ENCODE data around the gene JMJD8. TPM values are rescaled to one million over a fixed set of nuclear protein-coding genes. Genes with fewer than 3 reads are reported as not detected.

Gene JMJD8, protein sequence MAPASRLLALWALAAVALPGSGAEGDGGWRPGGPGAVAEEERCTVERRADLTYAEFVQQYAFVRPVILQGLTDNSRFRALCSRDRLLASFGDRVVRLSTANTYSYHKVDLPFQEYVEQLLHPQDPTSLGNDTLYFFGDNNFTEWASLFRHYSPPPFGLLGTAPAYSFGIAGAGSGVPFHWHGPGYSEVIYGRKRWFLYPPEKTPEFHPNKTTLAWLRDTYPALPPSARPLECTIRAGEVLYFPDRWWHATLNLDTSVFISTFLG
- 42.7 TPM for polyA plus RNA-seq (2013, experiment 1 of 2)
- 41.5 TPM for polyA plus RNA-seq (2013, experiment 2 of 2)

DNA sequence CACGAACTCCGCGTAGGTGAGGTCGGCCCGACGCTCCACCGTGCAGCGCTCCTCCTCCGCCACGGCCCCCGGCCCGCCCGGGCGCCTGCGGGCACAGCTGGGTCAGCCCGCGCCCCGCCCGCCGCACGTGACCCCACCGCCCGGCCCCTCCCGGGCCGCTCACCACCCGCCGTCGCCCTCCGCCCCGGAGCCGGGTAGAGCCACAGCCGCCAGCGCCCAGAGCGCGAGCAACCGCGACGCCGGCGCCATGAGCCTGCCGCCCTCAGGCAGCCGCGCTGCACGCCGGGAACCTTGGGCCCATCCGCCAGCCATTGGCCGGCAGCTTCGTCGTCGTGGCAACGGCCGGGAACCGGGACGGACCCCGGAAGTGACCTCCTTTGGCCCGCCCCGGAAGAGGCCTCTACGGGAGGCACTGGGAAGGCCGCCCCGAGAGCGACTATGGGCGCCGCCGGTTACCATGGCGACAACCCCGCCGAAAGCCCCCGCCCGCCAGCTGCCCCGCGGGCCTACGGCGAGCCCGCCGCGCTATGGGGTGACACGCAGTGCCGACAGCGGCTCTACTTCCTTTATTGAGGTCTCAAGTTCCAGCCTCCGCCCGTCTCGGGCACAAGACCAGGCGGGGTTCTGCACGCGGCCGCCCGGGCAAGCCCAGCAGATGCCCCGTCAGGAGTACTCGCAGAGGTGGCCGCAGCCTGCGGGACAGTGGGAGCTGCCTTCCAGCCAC lies at the start of gene JMJD8:
Gene JMJD8, minus strand, starts transcription at position 264 of the 724 bp plus-strand sequence. Its CDS starts 15 bp downstream, at position 249.
- Histone ChIP-seq H3K9ac (ENCODE audit: low read length) (peak within 1 kb of the TSS; percentile 93), H3K27me3 (ENCODE audit: insufficient read depth, low read length, poor library complexity) (no peaks in the 10 kb centered on the region), H3K23ac (ENCODE audit: low read length) (no peak within 1 kb of the TSS), H4K8ac (ENCODE audit: low read depth, low read length) (no peak within 1 kb of the TSS), H3K4me1 (ENCODE audit: control insufficient read depth, low read depth, low read length) (no peaks in the 10 kb centered on the region), H3K4me2 (ENCODE audit: low read length) (peak within 1 kb of the TSS; percentile 49), H2BK5ac (ENCODE audit: low read length) (no peak within 1 kb of the TSS), H3K36me3 (ENCODE audit: control insufficient read depth, insufficient read depth, low read length) (peaks cover 13% of the 10 kb centered on the region), H3K4me3 (ENCODE audit: low read length) (peak within 1 kb of the TSS; percentile 63), H3K4ac (ENCODE audit: low read depth, low read length) (no peak within 1 kb of the TSS), H4K5ac (ENCODE audit: low read length) (no peak within 1 kb of the TSS), H3K27ac (ENCODE audit: low read depth, low read length) (peak within 1 kb of the TSS; percentile 21), H3K56ac (ENCODE audit: low read length) (peak within 1 kb of the TSS; percentile 96), H3K79me2 (ENCODE audit: control insufficient read depth, insufficient read depth, low read length) (peaks cover 18% of the 10 kb centered on the region), H3K79me1 (ENCODE audit: low read length) (peaks cover 19% of the 10 kb centered on the region), H3K18ac (ENCODE audit: low read length) (peak within 1 kb of the TSS; percentile 42), H2BK15ac (replicated peaks; ENCODE audit: low read depth) (no peak within 1 kb of the TSS), H2BK120ac (ENCODE audit: low read depth, low read length) (no peak within 1 kb of the TSS), H2AK5ac (ENCODE audit: low read length) (no peak within 1 kb of the TSS)
- peak; percentile 97 for DNase-seq
- WGBS (ENCODE audit: extremely low coverage, insufficient coverage, low lambda C conversion rate) = no CpG with 5 or more reads among the region's 91 CpGs

DNA sequence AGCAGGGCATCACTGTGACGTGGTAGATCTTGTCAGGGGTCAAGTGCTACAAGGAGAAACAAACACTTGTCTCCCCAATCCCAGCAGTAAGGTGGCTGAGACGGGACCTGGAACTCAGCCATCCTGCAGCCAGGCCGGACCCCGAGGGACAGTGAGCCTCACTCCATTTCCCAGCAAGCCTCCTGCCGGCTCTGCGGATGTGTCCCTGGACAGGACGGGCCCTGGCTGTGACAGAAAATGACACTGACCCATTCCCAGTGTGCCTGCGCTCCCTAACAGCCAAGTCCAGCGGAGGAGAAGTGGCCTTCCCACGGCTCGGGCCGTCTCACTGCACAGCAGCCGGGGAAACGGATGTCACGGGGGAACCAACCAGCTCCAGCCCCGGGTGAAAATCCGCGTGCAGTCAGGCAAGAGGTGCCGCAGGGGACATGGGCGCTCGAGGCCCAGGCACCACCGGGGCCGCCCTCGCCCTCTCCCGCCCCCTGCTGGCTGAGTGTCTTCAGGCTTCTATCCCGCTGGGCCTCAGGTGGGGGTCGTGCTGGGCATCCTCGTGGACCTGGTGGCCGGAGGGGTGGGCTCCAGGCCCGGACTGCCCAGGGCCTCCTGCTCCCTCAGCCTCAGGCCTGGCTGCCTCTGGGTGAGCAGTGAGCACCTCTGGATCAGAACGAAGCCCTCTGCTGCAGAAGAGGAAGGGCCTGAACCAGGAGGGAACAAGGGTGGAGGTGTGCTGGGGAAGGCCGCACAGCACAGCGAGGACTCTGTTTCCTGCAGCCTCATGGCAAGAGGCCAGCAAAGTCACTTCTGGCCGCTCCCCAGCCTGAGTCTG lies 49.5 kb upstream of the JMJD8 start:
- Histone ChIP-seq H2BK15ac (replicated peaks; ENCODE audit: low read depth) (no peak overlapping the region), H4K5ac (ENCODE audit: low read length) (no peak overlapping the region)

DNA sequence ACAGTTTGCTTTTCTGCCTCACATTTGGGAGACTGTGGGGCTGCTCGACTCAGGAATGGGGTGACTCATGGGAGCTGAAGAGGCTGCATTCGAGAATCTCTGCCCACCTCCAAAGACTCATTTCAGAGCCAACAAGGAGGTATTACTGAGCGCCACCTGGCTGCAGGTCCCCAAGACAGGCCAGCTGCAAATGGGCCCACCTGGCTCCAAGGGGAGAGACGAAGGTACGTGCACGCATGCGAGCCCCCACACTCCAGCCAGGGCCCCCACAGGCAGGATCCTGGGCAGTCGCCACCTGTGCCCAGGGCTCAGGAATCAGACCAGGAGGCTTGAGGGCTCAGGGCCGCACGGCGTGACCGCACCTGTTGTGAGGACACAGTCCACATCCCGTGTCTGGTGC lies 48.8 kb upstream of the JMJD8 start:
- H2BK5ac ChIP-seq (ENCODE audit: low read length) = no peak overlapping the region
- no CpG with 5 or more reads among the region's 13 CpGs for WGBS (ENCODE audit: extremely low coverage, insufficient coverage, low lambda C conversion rate)
- no peaks in the 10 kb centered on the region for H3K79me1 ChIP-seq (ENCODE audit: low read length)
- no peak overlapping the region for H3K27ac ChIP-seq (ENCODE audit: low read depth, low read length)
- no peak overlapping the region for H3K4me3 ChIP-seq (ENCODE audit: low read length)
- no peak overlapping the region for H2BK15ac ChIP-seq (replicated peaks; ENCODE audit: low read depth)
- DNase-seq = peak; percentile 68
- H4K5ac ChIP-seq (ENCODE audit: low read length) = no peak overlapping the region
- H3K56ac ChIP-seq (ENCODE audit: low read length) = no peak overlapping the region
- peaks cover 3% of the 10 kb centered on the region for H3K36me3 ChIP-seq (ENCODE audit: control insufficient read depth, insufficient read depth, low read length)
- no peaks in the 10 kb centered on the region for H3K79me2 ChIP-seq (ENCODE audit: control insufficient read depth, insufficient read depth, low read length)
- H3K18ac ChIP-seq (ENCODE audit: low read length) = no peak overlapping the region
- H3K4me2 ChIP-seq (ENCODE audit: low read length) = no peak overlapping the region
- no peak overlapping the region for H3K23ac ChIP-seq (ENCODE audit: low read length)
- H4K8ac ChIP-seq (ENCODE audit: low read depth, low read length) = no peak overlapping the region
- no peak overlapping the region for H2BK120ac ChIP-seq (ENCODE audit: low read depth, low read length)
- no peaks in the 10 kb centered on the region for H3K27me3 ChIP-seq (ENCODE audit: insufficient read depth, low read length, poor library complexity)
- no peak overlapping the region for H3K4ac ChIP-seq (ENCODE audit: low read depth, low read length)
- no peak overlapping the region for H2AK5ac ChIP-seq (ENCODE audit: low read length)
- H3K4me1 ChIP-seq (ENCODE audit: control insufficient read depth, low read depth, low read length) = no peaks in the 10 kb centered on the region
- no peak overlapping the region for H3K9ac ChIP-seq (ENCODE audit: low read length)

More for the DNA sequence above, 49.5 kb upstream of the JMJD8 start:
- no peaks in the 10 kb centered on the region for H3K27me3 ChIP-seq (ENCODE audit: insufficient read depth, low read length, poor library complexity)
- no peak overlapping the region for H3K9ac ChIP-seq (ENCODE audit: low read length)
- H3K4me2 ChIP-seq (ENCODE audit: low read length) = no peak overlapping the region
- H2BK5ac ChIP-seq (ENCODE audit: low read length) = no peak overlapping the region
- H3K79me1 ChIP-seq (ENCODE audit: low read length) = no peaks in the 10 kb centered on the region
- no peak overlapping the region for H3K18ac ChIP-seq (ENCODE audit: low read length)
- H3K23ac ChIP-seq (ENCODE audit: low read length) = no peak overlapping the region
- no peak overlapping the region for H3K56ac ChIP-seq (ENCODE audit: low read length)
- no peak overlapping the region for H4K8ac ChIP-seq (ENCODE audit: low read depth, low read length)
- peaks cover 3% of the 10 kb centered on the region for H3K36me3 ChIP-seq (ENCODE audit: control insufficient read depth, insufficient read depth, low read length)
- DNase-seq = peak; percentile 34
- no peak overlapping the region for H2BK120ac ChIP-seq (ENCODE audit: low read depth, low read length)
- no peaks in the 10 kb centered on the region for H3K79me2 ChIP-seq (ENCODE audit: control insufficient read depth, insufficient read depth, low read length)
- H3K4me3 ChIP-seq (ENCODE audit: low read length) = no peak overlapping the region
- no CpG with 5 or more reads among the region's 34 CpGs for WGBS (ENCODE audit: extremely low coverage, insufficient coverage, low lambda C conversion rate)
- no peak overlapping the region for H3K4ac ChIP-seq (ENCODE audit: low read depth, low read length)
- H3K27ac ChIP-seq (ENCODE audit: low read depth, low read length) = no peak overlapping the region
- no peak overlapping the region for H2AK5ac ChIP-seq (ENCODE audit: low read length)
- no peaks in the 10 kb centered on the region for H3K4me1 ChIP-seq (ENCODE audit: control insufficient read depth, low read depth, low read length)

DNA sequence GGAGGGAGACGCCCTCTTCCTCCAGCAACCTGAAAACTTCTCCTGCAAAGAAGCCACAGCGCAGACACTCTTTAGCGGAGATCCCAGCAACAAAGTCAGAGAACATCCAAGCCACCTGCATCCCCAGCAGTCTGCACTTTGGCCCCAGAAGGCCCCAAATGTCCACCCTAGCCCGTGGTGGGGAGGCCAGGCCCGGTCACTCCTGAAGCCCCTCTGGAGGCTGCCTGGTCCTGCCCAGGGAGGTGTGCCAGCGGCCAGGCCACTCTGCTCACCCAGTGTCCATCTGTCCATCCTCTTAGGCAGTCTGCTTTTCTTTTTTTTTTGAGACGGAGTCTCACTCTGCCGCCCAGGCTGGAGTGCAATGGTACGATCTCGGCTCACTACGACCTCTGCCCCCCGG lies 48.2 kb upstream of the JMJD8 start:
- no peaks in the 10 kb centered on the region for H3K4me1 ChIP-seq (ENCODE audit: control insufficient read depth, low read depth, low read length)
- H3K18ac ChIP-seq (ENCODE audit: low read length) = no peak overlapping the region
- H2BK15ac ChIP-seq (replicated peaks; ENCODE audit: low read depth) = no peak overlapping the region
- H2AK5ac ChIP-seq (ENCODE audit: low read length) = no peak overlapping the region
- no peak overlapping the region for H4K5ac ChIP-seq (ENCODE audit: low read length)
- H3K23ac ChIP-seq (ENCODE audit: low read length) = no peak overlapping the region
- WGBS (ENCODE audit: extremely low coverage, insufficient coverage, low lambda C conversion rate) = no CpG with 5 or more reads among the region's 12 CpGs
- no peak overlapping the region for H3K4ac ChIP-seq (ENCODE audit: low read depth, low read length)
- no peaks in the 10 kb centered on the region for H3K79me2 ChIP-seq (ENCODE audit: control insufficient read depth, insufficient read depth, low read length)
- H3K79me1 ChIP-seq (ENCODE audit: low read length) = no peaks in the 10 kb centered on the region
- H3K36me3 ChIP-seq (ENCODE audit: control insufficient read depth, insufficient read depth, low read length) = peaks cover 3% of the 10 kb centered on the region
- no peak overlapping the region for H3K27ac ChIP-seq (ENCODE audit: low read depth, low read length)
- no peak for DNase-seq
- no peak overlapping the region for H2BK120ac ChIP-seq (ENCODE audit: low read depth, low read length)
- no peaks in the 10 kb centered on the region for H3K27me3 ChIP-seq (ENCODE audit: insufficient read depth, low read length, poor library complexity)
- no peak overlapping the region for H3K4me2 ChIP-seq (ENCODE audit: low read length)
- no peak overlapping the region for H3K56ac ChIP-seq (ENCODE audit: low read length)
- no peak overlapping the region for H3K9ac ChIP-seq (ENCODE audit: low read length)
- H3K4me3 ChIP-seq (ENCODE audit: low read length) = no peak overlapping the region
- H2BK5ac ChIP-seq (ENCODE audit: low read length) = no peak overlapping the region
- no peak overlapping the region for H4K8ac ChIP-seq (ENCODE audit: low read depth, low read length)

DNA sequence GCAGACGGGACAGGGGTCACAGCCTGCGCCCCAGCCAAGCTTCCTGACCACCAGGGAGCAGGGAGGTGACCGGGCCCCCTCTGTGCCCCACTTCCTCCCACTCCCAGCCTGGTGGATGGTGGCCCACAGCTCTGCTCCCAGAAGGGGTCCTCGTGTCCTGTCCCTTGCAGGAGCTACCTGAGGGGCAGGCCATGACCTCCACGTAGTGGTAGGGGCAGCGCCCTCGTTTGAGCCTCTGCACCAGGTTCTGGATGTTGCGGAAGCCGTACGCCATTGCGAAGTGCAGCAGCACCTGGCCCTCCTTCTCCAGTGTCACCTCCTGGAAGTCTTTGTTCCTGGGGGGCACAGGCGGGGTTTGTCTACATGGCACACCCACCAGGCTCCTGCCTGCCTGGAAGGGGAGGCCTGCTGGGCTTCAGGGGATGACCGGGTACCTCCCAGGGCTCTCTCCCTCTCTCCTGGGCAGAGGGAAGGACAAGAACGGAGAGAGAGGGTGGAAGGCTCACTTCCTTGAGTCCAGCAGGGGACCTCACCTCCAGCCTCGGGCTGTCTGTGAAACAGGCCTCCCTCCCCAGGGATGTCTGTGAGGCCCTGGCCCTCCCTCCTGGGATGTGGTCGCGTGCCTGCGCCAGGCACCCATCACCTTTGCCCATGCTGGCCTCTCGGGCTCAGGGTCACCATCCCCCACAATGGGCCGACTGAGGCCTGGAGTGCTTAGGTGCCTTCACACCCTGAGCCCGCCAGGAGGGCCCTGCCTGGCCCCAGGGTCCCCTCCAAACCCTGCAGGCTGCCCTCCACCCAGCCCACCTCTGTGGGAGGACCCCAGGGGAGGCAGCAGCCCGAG lies 46.8 kb upstream of the JMJD8 start:
- WGBS (ENCODE audit: extremely low coverage, insufficient coverage, low lambda C conversion rate) = no CpG with 5 or more reads among the region's 22 CpGs
- Histone ChIP-seq H4K5ac (ENCODE audit: low read length) (no peak overlapping the region), H3K27ac (ENCODE audit: low read depth, low read length) (no peak overlapping the region), H3K4me2 (ENCODE audit: low read length) (no peak overlapping the region), H3K18ac (ENCODE audit: low read length) (no peak overlapping the region), H2BK5ac (ENCODE audit: low read length) (no peak overlapping the region), H3K4me1 (ENCODE audit: control insufficient read depth, low read depth, low read length) (no peaks in the 10 kb centered on the region), H3K36me3 (ENCODE audit: control insufficient read depth, insufficient read depth, low read length) (peaks cover 3% of the 10 kb centered on the region), H3K4ac (ENCODE audit: low read depth, low read length) (no peak overlapping the region), H3K56ac (ENCODE audit: low read length) (no peak overlapping the region), H2BK120ac (ENCODE audit: low read depth, low read length) (no peak overlapping the region), H2BK15ac (replicated peaks; ENCODE audit: low read depth) (no peak overlapping the region), H2AK5ac (ENCODE audit: low read length) (no peak overlapping the region), H3K79me1 (ENCODE audit: low read length) (no peaks in the 10 kb centered on the region), H3K23ac (ENCODE audit: low read length) (no peak overlapping the region), H3K79me2 (ENCODE audit: control insufficient read depth, insufficient read depth, low read length) (no peaks in the 10 kb centered on the region), H4K8ac (ENCODE audit: low read depth, low read length) (no peak overlapping the region), H3K4me3 (ENCODE audit: low read length) (no peak overlapping the region), H3K9ac (ENCODE audit: low read length) (no peak overlapping the region), H3K27me3 (ENCODE audit: insufficient read depth, low read length, poor library complexity) (no peaks in the 10 kb centered on the region)
- no peak for DNase-seq

Data from mesendoderm (in vitro differentiated cells).